CD4-positive, alpha-beta T cell treated with Interleukin-15 for 1 hour (primary cell): ENCODE data around the gene RAB11FIP2.

Experiments
- DNase-seq: peaks from one replicate; pipeline ENCODE4 v3.0.0-alpha.2; 2020

RAB11FIP2 gene

GRCh38 chr10:117980755-117981702 lies 65.7 kb downstream of the RAB11FIP2 start:
- no peak for DNase-seq

DNA sequence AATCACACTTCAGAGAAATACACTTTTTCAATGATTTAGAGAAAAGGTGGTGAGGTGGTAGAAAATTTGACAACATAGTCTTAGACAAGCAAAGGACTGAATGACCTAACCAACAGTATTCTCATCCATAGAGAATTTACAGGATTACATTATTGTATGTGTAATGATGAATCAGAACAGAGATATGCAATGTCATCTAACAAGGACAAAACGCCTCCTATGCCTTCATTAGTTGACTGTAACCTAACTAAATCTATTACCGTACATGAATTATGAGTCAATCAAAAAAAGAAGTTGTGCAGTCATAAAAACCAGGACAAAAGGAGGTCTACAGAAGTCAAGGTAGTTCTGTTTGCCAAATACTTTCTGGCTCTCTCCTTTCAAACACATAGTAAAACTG lies 66.5 kb downstream of the RAB11FIP2 start:
- DNase-seq, result no peak

GRCh38 chr10:117972168-117972837 lies 74.4 kb downstream of the RAB11FIP2 start:
- no peak for DNase-seq

DNA sequence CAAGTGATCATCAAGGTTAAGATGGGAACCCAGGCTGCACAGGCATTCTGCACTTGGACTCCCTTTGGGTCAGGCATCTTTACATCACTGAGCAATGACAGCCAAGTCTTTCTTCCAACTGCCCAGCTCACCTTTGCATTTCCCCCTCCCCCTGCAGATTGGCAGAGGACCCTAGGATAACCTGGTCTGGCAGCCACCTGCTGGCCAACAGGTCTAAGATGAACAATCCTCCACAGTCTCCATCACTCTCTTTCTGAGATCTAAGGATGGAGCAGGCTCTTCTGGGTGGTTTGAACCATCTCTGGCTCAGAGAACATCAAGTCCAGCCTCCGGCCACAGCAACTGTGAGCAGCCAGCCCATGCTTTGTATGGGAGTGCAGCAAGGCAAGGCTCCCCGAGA lies 75.8 kb downstream of the RAB11FIP2 start:
- no peak for DNase-seq

GRCh38 chr10:117969592-117969991 lies 77.1 kb downstream of the RAB11FIP2 start:
- DNase-seq, result no peak

DNA sequence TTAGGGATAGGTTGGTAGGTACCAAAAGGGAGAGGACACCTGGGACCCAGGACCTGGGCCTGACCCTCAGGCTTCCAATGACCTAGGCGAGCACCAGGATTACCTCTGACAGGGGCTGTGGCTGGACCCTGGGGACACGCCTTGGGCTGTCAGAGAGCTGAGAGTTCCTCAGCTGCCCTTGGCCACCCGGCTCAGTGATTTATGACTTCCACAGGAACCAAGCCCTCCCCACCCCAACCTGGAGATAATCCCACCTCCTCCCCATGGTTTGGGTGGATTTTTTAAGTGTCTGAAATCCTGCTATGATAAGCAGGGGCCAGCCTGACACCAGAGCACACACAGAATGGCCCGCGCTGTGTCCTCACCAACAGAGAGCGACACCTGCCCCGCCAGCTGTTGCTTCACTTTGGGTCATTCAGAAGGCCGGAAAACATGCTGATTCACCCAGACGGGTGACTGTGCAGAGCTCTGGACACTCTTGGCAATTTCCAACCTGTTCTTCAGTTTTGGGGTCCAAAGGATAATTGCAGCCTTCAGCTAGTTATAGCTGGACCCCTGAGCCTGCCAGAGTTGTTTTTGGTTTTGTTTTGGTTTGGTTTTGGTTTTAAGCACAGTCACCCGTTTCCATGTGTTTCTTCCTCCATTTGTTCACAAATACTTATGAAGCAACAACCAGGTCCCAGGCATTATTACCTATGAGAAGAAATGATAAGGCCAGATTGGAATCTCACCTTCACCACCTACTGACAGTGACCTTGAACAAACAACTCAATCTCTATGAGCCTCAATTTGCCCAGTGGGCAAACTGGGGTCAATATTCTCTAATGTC lies 78.2 kb downstream of the RAB11FIP2 start:
- DNase-seq, result no peak

GRCh38 chr10:117967149-117967650 lies 79.5 kb downstream of the RAB11FIP2 start:
- no peak for DNase-seq

GRCh38 chr10:117965984-117966383 lies 80.8 kb downstream of the RAB11FIP2 start:
- no peak for DNase-seq

DNA sequence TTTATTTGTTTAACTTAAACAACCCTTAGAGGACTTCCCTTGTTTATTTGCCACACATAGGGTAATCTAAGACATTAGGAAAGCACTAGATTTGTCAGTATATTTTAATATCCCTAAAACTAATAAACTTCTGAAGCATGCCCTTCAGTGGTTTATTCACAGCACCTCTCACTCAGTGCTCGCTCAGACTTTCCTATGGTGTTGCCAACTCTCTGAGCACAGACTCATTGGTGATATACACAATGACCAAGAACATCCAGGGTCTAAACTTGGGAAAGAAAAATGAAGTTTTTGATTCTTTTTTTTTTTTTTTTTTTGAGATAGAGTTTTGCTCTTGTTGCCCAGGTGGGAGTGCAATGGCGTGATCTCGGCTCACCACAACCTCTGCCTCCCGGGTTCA lies 82.2 kb downstream of the RAB11FIP2 start:
- DNase-seq, result no peak

- DNase-seq, result no peak
These were observed 86.3 kb downstream of the RAB11FIP2 start for GRCh38 chr10:117960345-117960935.

DNA sequence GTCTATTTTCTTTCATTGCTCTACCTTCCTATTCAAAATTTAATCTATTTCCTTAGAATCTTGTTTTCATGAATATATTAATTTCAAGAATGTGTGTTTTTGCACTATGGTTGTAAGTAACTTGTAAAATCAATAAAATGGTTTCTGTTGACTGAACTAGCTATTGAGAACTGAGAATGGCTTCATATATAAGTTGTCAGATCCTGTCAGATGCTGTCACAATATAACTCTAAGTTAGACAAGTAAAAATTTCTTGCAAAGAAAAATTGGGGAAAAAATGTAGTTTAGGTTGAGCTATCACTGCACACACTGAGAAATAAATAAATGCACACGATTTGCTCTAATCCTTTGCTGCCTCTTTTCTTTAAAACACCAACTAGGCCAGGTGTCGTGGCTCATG lies 89.8 kb downstream of the RAB11FIP2 start:
- DNase-seq, result no peak

GRCh38 chr10:117955176-117955575 lies 91.6 kb downstream of the RAB11FIP2 start:
- no peak for DNase-seq
